ENCODE data around the gene TMEM131L.

GRCh38 chr4:153512952-153513500 is 46.9 kb downstream of the TMEM131L start:
- no peak for TF ChIP-seq POLR2A (IDR thresholded peaks at IDR 0.05)
- no peak for TF ChIP-seq CTCF (IDR thresholded peaks at IDR 0.05)
- no peak for TF ChIP-seq EP300 (IDR thresholded peaks at IDR 0.05)
